HG02981 (cell line): ENCODE data around the gene URAD.

ENCODE experiments used
- ATAC-seq: cut with Tn5 transposase; IDR thresholded peaks from one replicate; pipeline ENCODE4 v1.9.1; 2021; ENCODE audit warnings: mild to moderate bottlenecking, moderate library complexity; ENCODE audit not compliant: unreplicated experiment

URAD gene

GRCh38 chr13:27960362-27961226, 27.9 kb downstream of the URAD start:
- no peak for ATAC-seq

GRCh38 chr13:27959976-27960361, 28.5 kb downstream of the URAD start:
- ATAC-seq: no peak

- no peak for ATAC-seq
These were observed 31.8 kb downstream of the URAD start for GRCh38 chr13:27956576-27957300.

- no peak for ATAC-seq
These were observed 33.4 kb downstream of the URAD start for GRCh38 chr13:27955014-27955591.

GRCh38 chr13:27954406-27954851, 34.1 kb downstream of the URAD start:
- peak; percentile 20 for ATAC-seq

GRCh38 chr13:27953676-27954405, 34.7 kb downstream of the URAD start:
- ATAC-seq: peak; percentile 87

GRCh38 chr13:27952876-27953675, 35.4 kb downstream of the URAD start:
- peak; percentile 3 for ATAC-seq

- ATAC-seq: no peak
These were observed 45.5 kb downstream of the URAD start for GRCh38 chr13:27942972-27943371.

- ATAC-seq: no peak
These were observed 54.7 kb downstream of the URAD start for GRCh38 chr13:27933580-27934328.

GRCh38 chr13:27933118-27933517, 55.4 kb downstream of the URAD start:
- no peak for ATAC-seq

GRCh38 chr13:27929868-27930267, 58.6 kb downstream of the URAD start:
- ATAC-seq: no peak

GRCh38 chr13:27928805-27929753, 59.4 kb downstream of the URAD start:
- no peak for ATAC-seq

- no peak for ATAC-seq
These were observed 60.1 kb downstream of the URAD start for GRCh38 chr13:27928353-27928804.
